Liver (tissue), 3 donors: ENCODE results near the gene ANXA10.

Source experiments
- CTCF ChIP-seq: fragments of 150-350 bp; IDR thresholded peaks from 2 replicates; pipeline ENCODE4 v1.5.1; 2017; ENCODE audit warnings: improper control_type of control experiment, low read depth, low read length; ENCODE audit not compliant: missing input control
- FOXA2 ChIP-seq: IDR thresholded peaks from 2 replicates; pipeline ENCODE4 v1.6.1; 2016; ENCODE audit warnings: antibody characterized with exemption
- HNF4A ChIP-seq, 2 donors: conservative IDR thresholded peaks; 2 replicates each; pipeline ENCODE4 v1.6.1; 2016; ENCODE audit warnings: antibody characterized with exemption in 2 of 2, mild to moderate bottlenecking in 2 of 2
- JUND ChIP-seq, 2 donors: IDR thresholded peaks; 2 replicates each; pipeline ENCODE4 v1.6.1; 2016; ENCODE audit warnings: antibody characterized with exemption in 2 of 2
- MAX ChIP-seq: IDR thresholded peaks from 2 replicates; pipeline ENCODE4 v1.6.1; 2016; ENCODE audit warnings: antibody characterized with exemption
- RAD21 ChIP-seq, 2 donors: IDR thresholded peaks; 2 replicates each; pipeline ENCODE4 v1.6.1; 2016; ENCODE audit warnings: antibody characterized with exemption in 2 of 2, mild to moderate bottlenecking in 2 of 2
- SP1 ChIP-seq: IDR thresholded peaks from 2 replicates; pipeline ENCODE4 v1.6.1; 2018; ENCODE audit warnings: antibody characterized with exemption, mild to moderate bottlenecking
- TAF1 ChIP-seq: conservative IDR thresholded peaks from 2 replicates; pipeline ENCODE4 v1.6.1; 2016; ENCODE audit warnings: antibody characterized with exemption, mild to moderate bottlenecking
- YY1 ChIP-seq: IDR thresholded peaks from 2 replicates; pipeline ENCODE4 v1.6.1; 2016; ENCODE audit warnings: antibody characterized with exemption, mild to moderate bottlenecking
- ZBTB33 ChIP-seq: IDR thresholded peaks from 2 replicates; pipeline ENCODE4 v1.6.1; 2016; ENCODE audit warnings: antibody characterized with exemption
- TF ChIP-seq, protein P1 (sequence below): IDR thresholded peaks from 2 replicates; pipeline ENCODE4 v1.6.1; 2016; ENCODE audit warnings: antibody characterized with exemption
- TF ChIP-seq, protein P2 (sequence below): IDR thresholded peaks from 2 replicates; pipeline ENCODE4 v1.6.1; 2016; ENCODE audit warnings: antibody characterized with exemption, mild to moderate bottlenecking
- donor health status: healthy.
- donor health status: healthy.

GRCh38 chr4:168151327-168151726 lies 59.0 kb downstream of the ANXA10 start:
- TF ChIP-seq HNF4A (conservative IDR thresholded peaks at IDR 0.05) (no peak), CTCF (no peak), RAD21 (IDR thresholded peaks at IDR 0.05) (no peak), TAF1 (no peak), MAX (no peak), JUND (IDR thresholded peaks at IDR 0.05) (no peak), SP1 (no peak), FOXA2 (no peak), YY1 (no peak), ZBTB33 (no peak)
- TF ChIP-seq, protein P1, sequence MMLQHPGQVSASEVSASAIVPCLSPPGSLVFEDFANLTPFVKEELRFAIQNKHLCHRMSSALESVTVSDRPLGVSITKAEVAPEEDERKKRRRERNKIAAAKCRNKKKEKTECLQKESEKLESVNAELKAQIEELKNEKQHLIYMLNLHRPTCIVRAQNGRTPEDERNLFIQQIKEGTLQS: no peak
- TF ChIP-seq, protein P2, sequence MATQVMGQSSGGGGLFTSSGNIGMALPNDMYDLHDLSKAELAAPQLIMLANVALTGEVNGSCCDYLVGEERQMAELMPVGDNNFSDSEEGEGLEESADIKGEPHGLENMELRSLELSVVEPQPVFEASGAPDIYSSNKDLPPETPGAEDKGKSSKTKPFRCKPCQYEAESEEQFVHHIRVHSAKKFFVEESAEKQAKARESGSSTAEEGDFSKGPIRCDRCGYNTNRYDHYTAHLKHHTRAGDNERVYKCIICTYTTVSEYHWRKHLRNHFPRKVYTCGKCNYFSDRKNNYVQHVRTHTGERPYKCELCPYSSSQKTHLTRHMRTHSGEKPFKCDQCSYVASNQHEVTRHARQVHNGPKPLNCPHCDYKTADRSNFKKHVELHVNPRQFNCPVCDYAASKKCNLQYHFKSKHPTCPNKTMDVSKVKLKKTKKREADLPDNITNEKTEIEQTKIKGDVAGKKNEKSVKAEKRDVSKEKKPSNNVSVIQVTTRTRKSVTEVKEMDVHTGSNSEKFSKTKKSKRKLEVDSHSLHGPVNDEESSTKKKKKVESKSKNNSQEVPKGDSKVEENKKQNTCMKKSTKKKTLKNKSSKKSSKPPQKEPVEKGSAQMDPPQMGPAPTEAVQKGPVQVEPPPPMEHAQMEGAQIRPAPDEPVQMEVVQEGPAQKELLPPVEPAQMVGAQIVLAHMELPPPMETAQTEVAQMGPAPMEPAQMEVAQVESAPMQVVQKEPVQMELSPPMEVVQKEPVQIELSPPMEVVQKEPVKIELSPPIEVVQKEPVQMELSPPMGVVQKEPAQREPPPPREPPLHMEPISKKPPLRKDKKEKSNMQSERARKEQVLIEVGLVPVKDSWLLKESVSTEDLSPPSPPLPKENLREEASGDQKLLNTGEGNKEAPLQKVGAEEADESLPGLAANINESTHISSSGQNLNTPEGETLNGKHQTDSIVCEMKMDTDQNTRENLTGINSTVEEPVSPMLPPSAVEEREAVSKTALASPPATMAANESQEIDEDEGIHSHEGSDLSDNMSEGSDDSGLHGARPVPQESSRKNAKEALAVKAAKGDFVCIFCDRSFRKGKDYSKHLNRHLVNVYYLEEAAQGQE: no peak
